Ovary (tissue), 9 donors: Measurements from ENCODE around the gene AP3M1. TPM values are rescaled to one million over a fixed set of nuclear protein-coding genes. Genes with fewer than 3 reads are reported as not detected.

ENCODE experiments used
- DNase-seq, 5 donors: peaks; one replicate each; pipeline ENCODE4 v3.0.0-alpha.2; 2019 to 2020
- H3K27ac ChIP-seq, 2 donors: fragments of 200-600 bp; one replicate each; pipeline versions ENCODE4 v1.5.1 to v1.8.0; 2019 to 2022
- H3K27me3 ChIP-seq: fragments of 200-600 bp; one replicate; pipeline ENCODE4 v1.8.0; 2022
- H3K36me3 ChIP-seq: fragments of 200-600 bp; sonication (generic); one replicate; pipeline ENCODE4 v1.5.1; 2019
- H3K4me1 ChIP-seq: one replicate; pipeline ENCODE4 v1.8.1; 2013; ENCODE audit warnings: mild to moderate bottlenecking, moderate library complexity; ENCODE audit not compliant: insufficient read depth
- H3K4me3 ChIP-seq: fragments of 200-600 bp; sonication (generic); one replicate; pipeline ENCODE4 v1.5.1; 2017
- H3K9me3 ChIP-seq, 2 donors: fragments of 200-600 bp in 1 of 2; sonication (generic) in 1 of 2; one replicate each; pipeline versions ENCODE4 v1.5.1 to v1.8.1; 2013 to 2019; ENCODE audit warnings: mild to moderate bottlenecking in 1 of 2, moderate library complexity in 1 of 2
- EP300 ChIP-seq: sonication (generic); formaldehyde crosslinking; IDR thresholded peaks from one replicate; pipeline ENCODE4 v1.6.1; 2017; ENCODE audit warnings: antibody characterized with exemption
- POLR2A ChIP-seq: fragments of 450-650 bp; IDR thresholded peaks from one replicate; pipeline ENCODE4 v1.6.1; 2017; ENCODE audit warnings: antibody characterized with exemption, mild to moderate bottlenecking, moderate library complexity
- WGBS, 3 donors: extraction: QIAGEN DNeasy Blood & Tissue Kit in 1 of 3; methylation state at CpG; one replicate each; pipeline versions ENCODE4 v1.1.5 to v1.1.7; 2013 to 2017; 5-methylcytosine and 5-hydroxymethylcytosine counted together
- intact Hi-C, 4 donors: fragments of 100-400 bp; cut with DNase I; formaldehyde crosslinking; loops; one replicate each; pipeline versions ENCODE4 v1.11.0 to v1.15.1; 2022 to 2023
- polyA plus RNA-seq, 2 donors: library from polyadenylated mRNA; stranded (reverse); fragments of 200-250 nt in 1 of 2; fragments of 350-450 nt in 1 of 2; fragmentation: Illumina TruSeq in 1 of 2; extraction: RNeasy Lipid Tissue Mini Kit (QIAGEN cat#74804) in 1 of 2; gene quantifications; one replicate each; pipeline ENCODE4 v1.2.3, GENCODE V29; 2013 to 2014
- total RNA-seq, 7 donors: library from RNA; depleted of rRNA in 2 of 7; stranded (reverse); fragments of >200 nt in 2 of 7; fragmentation: NEBNext Ultra II Directional in 3 of 7; extraction: Animal tissue kit (Norgen Biotek cat#: 25700) in 3 of 7; gene quantifications; one replicate each; pipeline versions ENCODE4 v1.1.0 to v1.2.4, GENCODE V29; 2016 to 2023
- TF ChIP-seq, protein P1 (sequence below), 3 donors: fragments of 450-650 bp in 2 of 3; fragments of 200-600 bp in 1 of 3; IDR thresholded peaks; one replicate each; pipeline versions ENCODE4 v1.5.1 to v1.8.0; 2016 to 2022; ENCODE audit warnings: antibody characterized with exemption in 3 of 3, mild to moderate bottlenecking in 1 of 3
- donor health status: DM: no; HTN: no; CAD: no; lungs with moderate emphysema.
- donor health status: DM: no; HTN: no; CAD: no.
- donor health status: Bipolar disorder and iron deficiency.
- donor health status: DM: yes; HTN: yes; CAD: no.
- donor health status: DM: no; HTN: no; CAD: no.
- donor health status: DM: yes; HTN: yes; CAD: no.

The AP3M1 gene
- total and polyA plus RNA-seq, 9 donors = 12.0 to 37.9 (median 29.6) TPM

DNA sequence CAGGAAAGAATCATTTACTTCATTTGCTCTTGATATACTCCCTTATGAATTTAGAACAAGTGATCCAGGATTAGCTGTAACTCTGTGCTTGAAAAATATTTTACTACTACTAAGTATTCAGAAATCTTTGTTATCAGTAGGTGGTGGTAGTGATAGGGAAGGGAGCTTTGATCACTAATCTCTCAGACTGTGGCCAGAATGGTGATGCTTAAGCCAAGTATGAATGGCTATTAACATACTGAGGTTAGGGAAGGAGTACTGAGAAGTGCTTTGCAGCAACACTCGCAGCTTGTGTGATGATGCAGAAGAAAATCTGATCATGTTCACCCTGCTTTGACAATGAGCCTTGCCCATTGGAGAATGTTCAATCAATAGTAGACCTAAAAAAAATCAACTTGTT, 29.3 kb downstream of the AP3M1 start:
- Histone ChIP-seq H3K36me3 (no peaks in the 10 kb centered on the region), H3K4me1 (no peaks in the 10 kb centered on the region), H3K9me3 (no peaks in the 10 kb centered on the region), H3K27me3 (no peaks in the 10 kb centered on the region), H3K27ac (no peak overlapping the region), H3K4me3 (no peak overlapping the region)
- DNase-seq = no peak
- intact Hi-C loops = no loop called here
- 61 to 75% (median 72%) methylated on average over 1 of the region's 1 CpG for WGBS, 3 donors
- TF ChIP-seq, protein P1, sequence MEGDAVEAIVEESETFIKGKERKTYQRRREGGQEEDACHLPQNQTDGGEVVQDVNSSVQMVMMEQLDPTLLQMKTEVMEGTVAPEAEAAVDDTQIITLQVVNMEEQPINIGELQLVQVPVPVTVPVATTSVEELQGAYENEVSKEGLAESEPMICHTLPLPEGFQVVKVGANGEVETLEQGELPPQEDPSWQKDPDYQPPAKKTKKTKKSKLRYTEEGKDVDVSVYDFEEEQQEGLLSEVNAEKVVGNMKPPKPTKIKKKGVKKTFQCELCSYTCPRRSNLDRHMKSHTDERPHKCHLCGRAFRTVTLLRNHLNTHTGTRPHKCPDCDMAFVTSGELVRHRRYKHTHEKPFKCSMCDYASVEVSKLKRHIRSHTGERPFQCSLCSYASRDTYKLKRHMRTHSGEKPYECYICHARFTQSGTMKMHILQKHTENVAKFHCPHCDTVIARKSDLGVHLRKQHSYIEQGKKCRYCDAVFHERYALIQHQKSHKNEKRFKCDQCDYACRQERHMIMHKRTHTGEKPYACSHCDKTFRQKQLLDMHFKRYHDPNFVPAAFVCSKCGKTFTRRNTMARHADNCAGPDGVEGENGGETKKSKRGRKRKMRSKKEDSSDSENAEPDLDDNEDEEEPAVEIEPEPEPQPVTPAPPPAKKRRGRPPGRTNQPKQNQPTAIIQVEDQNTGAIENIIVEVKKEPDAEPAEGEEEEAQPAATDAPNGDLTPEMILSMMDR (IDR thresholded peaks at IDR 0.05) = no peak
- TF ChIP-seq EP300 (no peak), POLR2A (no peak)

DNA sequence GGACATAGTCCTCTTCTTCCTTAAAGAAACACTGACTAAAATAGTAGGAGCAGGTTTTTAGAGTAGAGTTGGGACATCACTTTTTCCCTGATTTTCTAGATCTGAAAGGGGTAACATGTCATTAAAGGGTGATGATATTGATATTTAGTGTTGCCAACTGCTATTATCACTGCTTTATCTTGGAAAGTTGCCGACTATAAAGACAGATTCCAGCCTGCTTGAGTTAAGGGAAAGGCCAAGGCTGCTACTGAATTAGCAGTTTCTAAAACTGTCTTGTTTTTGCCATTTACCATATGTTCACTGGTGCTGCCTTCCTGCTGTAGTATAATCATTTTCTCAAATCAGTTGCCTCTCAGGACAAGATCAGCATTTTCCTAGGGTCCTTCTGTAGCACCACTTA, 29.7 kb downstream of the AP3M1 start:
- no peaks in the 10 kb centered on the region for H3K36me3 ChIP-seq
- no peak overlapping the region for H3K27ac ChIP-seq
- no peaks in the 10 kb centered on the region for H3K27me3 ChIP-seq
- H3K4me3 ChIP-seq = no peak overlapping the region
- no peak for DNase-seq
- WGBS, 3 donors = 6 to 12% (median 7%) methylated on average over 1 of the region's 1 CpG
- intact Hi-C loops = no loop called here
- TF ChIP-seq POLR2A = no peak
- no peak for TF ChIP-seq EP300
- TF ChIP-seq, protein P1 (IDR thresholded peaks at IDR 0.05) = no peak
- no peaks in the 10 kb centered on the region for H3K9me3 ChIP-seq
- no peaks in the 10 kb centered on the region for H3K4me1 ChIP-seq

DNA sequence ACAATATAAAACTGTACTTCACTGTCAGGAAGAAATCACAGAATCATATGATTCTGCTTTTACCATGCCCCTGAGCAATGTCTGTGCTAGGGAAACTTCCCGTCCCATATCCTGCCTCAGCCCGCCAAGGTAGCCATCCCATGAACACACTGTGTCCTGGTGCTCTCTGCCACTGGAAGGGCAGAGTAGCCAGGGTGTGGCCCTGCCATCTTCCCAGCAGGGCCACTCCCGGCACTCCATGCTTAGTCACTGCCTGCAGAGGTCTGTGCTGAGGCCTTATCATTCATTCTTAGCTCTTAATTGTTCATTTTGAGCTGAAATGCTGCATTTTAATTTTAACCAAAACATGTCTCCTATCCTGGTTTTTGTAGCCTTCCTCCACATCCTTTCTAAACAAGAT, 31.8 kb downstream of the AP3M1 start:
- Histone ChIP-seq H3K4me3 (no peak overlapping the region), H3K27me3 (no peaks in the 10 kb centered on the region), H3K4me1 (no peaks in the 10 kb centered on the region), H3K9me3 (no peaks in the 10 kb centered on the region), H3K27ac (no peak overlapping the region), H3K36me3 (no peaks in the 10 kb centered on the region)
- intact Hi-C loops = no loop called here
- WGBS, 3 donors = 81 to 85% (median 82%) methylated on average over 3 of the region's 3 CpGs
- TF ChIP-seq, protein P1 (IDR thresholded peaks at IDR 0.05) = no peak
- no peak for TF ChIP-seq EP300
- no peak for TF ChIP-seq POLR2A
- DNase-seq = no peak

DNA sequence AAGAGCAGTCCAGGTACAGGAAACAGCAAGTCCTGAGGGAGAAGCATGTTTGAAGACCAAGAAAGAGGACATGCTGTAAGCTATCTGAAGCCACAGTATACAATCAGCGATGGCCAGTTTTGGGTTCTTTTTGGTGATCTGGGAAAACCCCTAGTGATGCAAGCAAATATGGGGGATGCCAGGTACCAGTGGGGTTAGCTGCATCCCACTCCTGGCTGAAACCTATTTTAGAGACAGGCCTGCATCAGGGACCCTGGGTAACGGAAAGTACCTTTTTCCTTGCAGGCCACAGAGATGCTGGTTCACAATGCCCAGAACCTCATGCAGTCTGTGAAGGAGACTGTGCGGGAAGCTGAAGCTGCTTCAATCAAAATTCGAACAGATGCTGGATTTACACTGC, 32.9 kb downstream of the AP3M1 start:
- no peaks in the 10 kb centered on the region for H3K4me1 ChIP-seq
- no peak overlapping the region for H3K27ac ChIP-seq
- intact Hi-C loops = no loop called here
- no peaks in the 10 kb centered on the region for H3K36me3 ChIP-seq
- no peak for DNase-seq
- WGBS, 3 donors = 87 to 93% (median 93%) methylated on average over 4 of the region's 4 CpGs
- H3K9me3 ChIP-seq = no peaks in the 10 kb centered on the region
- H3K27me3 ChIP-seq = no peaks in the 10 kb centered on the region
- no peak overlapping the region for H3K4me3 ChIP-seq
- no peak for TF ChIP-seq POLR2A
- TF ChIP-seq EP300 = no peak
- TF ChIP-seq, protein P1 (IDR thresholded peaks at IDR 0.05) = no peak

DNA sequence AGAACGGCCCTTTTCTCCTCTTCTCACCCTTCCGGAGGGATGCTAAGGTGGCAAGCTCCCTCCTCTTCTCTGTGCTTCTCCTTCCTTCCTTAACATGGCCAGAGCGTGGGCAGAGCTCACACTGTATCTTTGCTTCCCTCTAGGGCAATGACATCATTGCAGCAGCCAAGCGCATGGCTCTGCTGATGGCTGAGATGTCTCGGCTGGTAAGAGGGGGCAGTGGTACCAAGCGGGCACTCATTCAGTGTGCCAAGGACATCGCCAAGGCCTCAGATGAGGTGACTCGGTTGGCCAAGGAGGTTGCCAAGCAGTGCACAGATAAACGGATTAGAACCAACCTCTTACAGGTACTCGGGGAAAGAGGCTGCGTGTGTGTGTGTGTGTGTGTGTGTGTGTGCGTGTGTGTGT, 36.6 kb downstream of the AP3M1 start:
- H3K9me3 ChIP-seq = no peaks in the 10 kb centered on the region
- WGBS, 3 donors = 78 to 83% (median 82%) methylated on average over 12 of the region's 12 CpGs
- DNase-seq = no peak
- H3K4me3 ChIP-seq = no peak overlapping the region
- TF ChIP-seq, protein P1 (IDR thresholded peaks at IDR 0.05) = no peak
- TF ChIP-seq POLR2A (no peak), EP300 (no peak)
- H3K27ac ChIP-seq = no peak overlapping the region
- intact Hi-C loops = no loop called here
- H3K4me1 ChIP-seq = no peaks in the 10 kb centered on the region
- no peaks in the 10 kb centered on the region for H3K27me3 ChIP-seq
- no peaks in the 10 kb centered on the region for H3K36me3 ChIP-seq
